K562 (cell line): ENCODE data around the gene IFITM2. TPM values are rescaled to one million over a fixed set of nuclear protein-coding genes. Genes with fewer than 3 reads are reported as not detected.

Experiments
- CBFA2T3 ChIP-seq: fragments of 450-650 bp; IDR thresholded peaks from 2 replicates; pipeline ENCODE4 v1.6.1; 2017
- CBX3 ChIP-seq, 2 experiments: IDR thresholded peaks; 1 replicate in 1 of 2; 2 replicates in 1 of 2; pipeline ENCODE4 v1.6.1; 2012; ENCODE audit warnings: inconsistent platforms in 2 of 2, low read length in 2 of 2, borderline replicate concordance in 1 of 2, control low read depth in 1 of 2
- CBX5 ChIP-seq: IDR thresholded peaks from 2 replicates; pipeline ENCODE4 v1.6.1; 2014; ENCODE audit warnings: low read depth, borderline replicate concordance
- CBX8 ChIP-seq: fragments of 200-600 bp; sonication (generic); IDR thresholded peaks from 2 replicates; pipeline ENCODE4 v1.6.1; 2012; ENCODE audit warnings: borderline replicate concordance, mixed run types, low read depth, mild to moderate bottlenecking, moderate library complexity, mixed read lengths, low read length, control low read depth, inconsistent platforms; ENCODE audit not compliant: poor library complexity, severe bottlenecking; ENCODE audit errors: extremely low read depth
- LCOR ChIP-seq: sonication (generic); formaldehyde crosslinking; IDR thresholded peaks from 2 replicates; pipeline ENCODE4 v1.8.0; 2022; ENCODE audit warnings: mild to moderate bottlenecking, missing genetic modification reagents
- MED1 ChIP-seq: sonication (generic); formaldehyde crosslinking; IDR thresholded peaks from 2 replicates; pipeline ENCODE4 v1.8.1; 2023; ENCODE audit warnings: missing genetic modification reagents, borderline replicate concordance
- MYBL2 ChIP-seq, 2 experiments: fragments of 450-650 bp in 1 of 2; sonication (generic) in 1 of 2; formaldehyde crosslinking in 1 of 2; IDR thresholded peaks; 2 replicates each; pipeline versions ENCODE4 v1.6.1 to v1.8.1; 2017 to 2022; ENCODE audit warnings: borderline replicate concordance in 1 of 2, inconsistent platforms in 1 of 2, low read depth in 1 of 2, mild to moderate bottlenecking in 1 of 2, missing genetic modification reagents in 1 of 2, moderate library complexity in 1 of 2
- MYNN ChIP-seq, 2 experiments: sonication (generic); formaldehyde crosslinking in 1 of 2; IDR thresholded peaks; 2 replicates each; pipeline versions ENCODE4 v1.5.0 to v1.6.1; 2016 to 2020; ENCODE audit warnings: antibody characterized with exemption in 1 of 2, missing genetic modification reagents in 1 of 2
- NEUROD1 ChIP-seq: fragments of 150-350 bp; IDR thresholded peaks from 2 replicates; pipeline ENCODE4 v1.6.1; 2014; ENCODE audit warnings: borderline replicate concordance, low read length, low read depth; ENCODE audit not compliant: partially characterized antibody
- PHB ChIP-seq: fragments of 250-450 bp; sonication (Bioruptor Pico); IDR thresholded peaks from 2 replicates; pipeline ENCODE4 v1.5.0; 2021
- RBFOX2 ChIP-seq: fragments of 200-400 bp; formaldehyde crosslinking; IDR thresholded peaks from 2 replicates; pipeline ENCODE4 v1.6.1; 2017; ENCODE audit warnings: low read depth, mild to moderate bottlenecking, low read length, moderate library complexity
- RCOR1 ChIP-seq, 2 experiments: IDR thresholded peaks; 2 replicates each; pipeline ENCODE4 v1.6.1; 2012; ENCODE audit warnings: low read depth in 2 of 2, low read length in 2 of 2, borderline replicate concordance in 1 of 2, improper control_type of control experiment in 1 of 2
- TAF1 ChIP-seq: IDR thresholded peaks from 2 replicates; pipeline ENCODE4 v1.6.1; 2011; ENCODE audit warnings: mild to moderate bottlenecking, low read length, moderate library complexity; ENCODE audit not compliant: insufficient read depth, control insufficient read depth, severe bottlenecking; ENCODE audit errors: extremely low read depth
- TEAD1 ChIP-seq, 2 experiments: fragments of 450-650 bp in 1 of 2; sonication (generic) in 1 of 2; formaldehyde crosslinking; IDR thresholded peaks; 2 replicates each; pipeline versions ENCODE4 v1.4.0 to v1.8.0; 2020 to 2022; ENCODE audit warnings: mild to moderate bottlenecking in 2 of 2, missing genetic modification reagents in 1 of 2
- XRCC5 ChIP-seq: fragments of 200-400 bp; formaldehyde crosslinking; IDR thresholded peaks from 2 replicates; pipeline ENCODE4 v1.6.1; 2017; ENCODE audit warnings: low read depth, mild to moderate bottlenecking, low read length
- ZNF224 ChIP-seq: sonication (generic); formaldehyde crosslinking; IDR thresholded peaks from 2 replicates; pipeline ENCODE4 v1.8.0; 2022; ENCODE audit warnings: mild to moderate bottlenecking, missing genetic modification reagents
- ZNF253 ChIP-seq: fragments of 250-450 bp; sonication (Bioruptor Pico); conservative IDR thresholded peaks from 2 replicates; pipeline ENCODE4 v1.6.1; 2021; ENCODE audit warnings: mild to moderate bottlenecking
- polyA plus RNA-seq, 8 experiments: library from polyadenylated mRNA; depleted of rRNA in 4 of 8; stranded (reverse) in 5 of 8; unstranded in 3 of 8; fragments of >200 nt; fragmentation: Nextera tagmentation in 2 of 8; fragmentation: Illumina TruSeq in 1 of 8; extraction: Ambion mirVana in 2 of 8; extraction: Trizol in 1 of 8; gene quantifications; 2 replicates each; pipeline versions ENCODE4 v1.2.1 to v1.2.3, GENCODE V29; 2011 to 2014; ENCODE audit warnings: inconsistent platforms in 1 of 8, missing spikeins in 1 of 8
- total RNA-seq, 7 experiments: library from RNA; depleted of rRNA in 6 of 7; stranded (reverse); fragments of >200 nt in 6 of 7; fragmentation: Illumina TruSeq in 2 of 7; extraction: Trizol in 2 of 7; gene quantifications; 2 replicates each; pipeline versions ENCODE4 v1.2.1 to v1.2.3, GENCODE V29; 2011 to 2021; ENCODE audit warnings: low replicate concordance in 1 of 7
- TF ChIP-seq, protein P1 (sequence below): fragments of 450-650 bp; IDR thresholded peaks from 2 replicates; pipeline ENCODE4 v1.6.1; 2016; ENCODE audit warnings: low read depth, mild to moderate bottlenecking, moderate library complexity
- TF ChIP-seq, protein P2 (sequence below): sonication (generic); formaldehyde crosslinking; IDR thresholded peaks from 2 replicates; pipeline ENCODE4 v1.8.0; 2022; ENCODE audit warnings: mild to moderate bottlenecking, missing genetic modification reagents, borderline replicate concordance
- TF ChIP-seq, protein P3 (sequence below): fragments of 450-650 bp; IDR thresholded peaks from 2 replicates; pipeline ENCODE4 v1.6.1; 2018; ENCODE audit not compliant: partially characterized antibody

IFITM2 gene
- total and polyA plus RNA-seq, 9 of the 15 experiments (the other 6 are each of a cell fraction or from before 2014, with no cell fraction given), result 52.8 to 4,872 (median 356) TPM

DNA sequence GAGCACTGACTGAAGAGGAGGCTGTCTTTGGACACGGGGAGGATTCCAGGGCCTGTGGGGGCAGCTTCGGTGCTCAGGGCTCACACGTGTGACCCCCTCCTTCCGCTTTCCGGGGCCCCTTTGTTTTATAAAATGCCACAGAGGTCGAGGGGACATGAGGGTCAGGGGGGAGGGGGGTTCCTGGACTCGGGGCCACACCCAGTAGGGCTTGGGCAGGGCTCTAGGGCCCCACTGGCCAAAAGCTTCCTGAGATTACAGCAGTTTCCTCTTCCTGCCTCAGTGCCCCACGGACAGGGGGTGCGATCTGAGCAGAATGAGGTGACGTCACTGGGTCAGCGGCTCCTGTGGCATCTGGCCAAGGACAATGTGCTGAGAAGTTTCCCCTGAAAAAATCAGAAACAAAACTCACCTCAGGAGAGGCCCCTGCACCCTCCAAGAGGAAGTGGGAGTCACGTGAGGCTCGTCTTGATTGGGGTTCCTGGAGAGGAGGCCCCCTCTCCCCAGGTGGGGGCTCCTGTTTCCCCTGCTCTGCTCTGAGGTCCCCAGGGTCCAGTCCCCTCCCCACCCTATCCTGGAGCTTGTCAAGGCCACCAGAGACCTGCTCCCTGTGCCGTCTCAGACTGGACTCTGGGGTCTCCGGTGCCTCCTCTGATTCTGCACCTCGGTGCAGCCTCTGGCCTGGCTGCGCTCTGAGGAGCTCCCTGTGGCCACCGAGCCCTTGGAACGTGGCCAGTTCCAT is 19.4 kb downstream of the IFITM2 start (continued):
- no peak for TF ChIP-seq ZNF224
- peak; percentile 25 for TF ChIP-seq TAF1
- TF ChIP-seq, protein P1, sequence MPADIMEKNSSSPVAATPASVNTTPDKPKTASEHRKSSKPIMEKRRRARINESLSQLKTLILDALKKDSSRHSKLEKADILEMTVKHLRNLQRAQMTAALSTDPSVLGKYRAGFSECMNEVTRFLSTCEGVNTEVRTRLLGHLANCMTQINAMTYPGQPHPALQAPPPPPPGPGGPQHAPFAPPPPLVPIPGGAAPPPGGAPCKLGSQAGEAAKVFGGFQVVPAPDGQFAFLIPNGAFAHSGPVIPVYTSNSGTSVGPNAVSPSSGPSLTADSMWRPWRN, result no peak; the same call in 1 of the 2 replicates
- TF ChIP-seq CBX5, result no peak
- TF ChIP-seq CBX8, result no peak
- TF ChIP-seq, protein P2, sequence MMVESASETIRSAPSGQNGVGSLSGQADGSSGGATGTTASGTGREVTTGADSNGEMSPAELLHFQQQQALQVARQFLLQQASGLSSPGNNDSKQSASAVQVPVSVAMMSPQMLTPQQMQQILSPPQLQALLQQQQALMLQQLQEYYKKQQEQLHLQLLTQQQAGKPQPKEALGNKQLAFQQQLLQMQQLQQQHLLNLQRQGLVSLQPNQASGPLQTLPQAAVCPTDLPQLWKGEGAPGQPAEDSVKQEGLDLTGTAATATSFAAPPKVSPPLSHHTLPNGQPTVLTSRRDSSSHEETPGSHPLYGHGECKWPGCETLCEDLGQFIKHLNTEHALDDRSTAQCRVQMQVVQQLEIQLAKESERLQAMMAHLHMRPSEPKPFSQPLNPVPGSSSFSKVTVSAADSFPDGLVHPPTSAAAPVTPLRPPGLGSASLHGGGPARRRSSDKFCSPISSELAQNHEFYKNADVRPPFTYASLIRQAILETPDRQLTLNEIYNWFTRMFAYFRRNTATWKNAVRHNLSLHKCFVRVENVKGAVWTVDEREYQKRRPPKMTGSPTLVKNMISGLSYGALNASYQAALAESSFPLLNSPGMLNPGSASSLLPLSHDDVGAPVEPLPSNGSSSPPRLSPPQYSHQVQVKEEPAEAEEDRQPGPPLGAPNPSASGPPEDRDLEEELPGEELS (CRISPR knock-in tag), result no peak
- no peak for TF ChIP-seq MYBL2 (IDR thresholded peaks at IDR 0.05; ENCODE audit: low read depth)
- TF ChIP-seq MYBL2 (CRISPR knock-in tag; IDR thresholded peaks at IDR 0.05; ENCODE audit: borderline replicate concordance), result no peak
- no peak for TF ChIP-seq LCOR (CRISPR knock-in tag)
- no peak for TF ChIP-seq MED1 (CRISPR knock-in tag)
- peak; percentile 56; the same call in 1 of the 2 replicates for TF ChIP-seq RBFOX2
- peak; percentile 22 to 34; a peak in 1 of 4 replicates for TF ChIP-seq RCOR1 (IDR thresholded peaks at IDR 0.05; ENCODE audit: borderline replicate concordance in 1 of 2, low read depth in 2 of 2, low read length in 2 of 2)
- no peak for TF ChIP-seq CBX3 (IDR thresholded peaks at IDR 0.05; ENCODE audit: borderline replicate concordance in 1 of 2, low read length in 2 of 2)
- 0 out of 2 replicates have a peak, but pooled peaks have one; percentile 17 for TF ChIP-seq CBFA2T3
- TF ChIP-seq NEUROD1, result no peak
- TF ChIP-seq, protein P3, sequence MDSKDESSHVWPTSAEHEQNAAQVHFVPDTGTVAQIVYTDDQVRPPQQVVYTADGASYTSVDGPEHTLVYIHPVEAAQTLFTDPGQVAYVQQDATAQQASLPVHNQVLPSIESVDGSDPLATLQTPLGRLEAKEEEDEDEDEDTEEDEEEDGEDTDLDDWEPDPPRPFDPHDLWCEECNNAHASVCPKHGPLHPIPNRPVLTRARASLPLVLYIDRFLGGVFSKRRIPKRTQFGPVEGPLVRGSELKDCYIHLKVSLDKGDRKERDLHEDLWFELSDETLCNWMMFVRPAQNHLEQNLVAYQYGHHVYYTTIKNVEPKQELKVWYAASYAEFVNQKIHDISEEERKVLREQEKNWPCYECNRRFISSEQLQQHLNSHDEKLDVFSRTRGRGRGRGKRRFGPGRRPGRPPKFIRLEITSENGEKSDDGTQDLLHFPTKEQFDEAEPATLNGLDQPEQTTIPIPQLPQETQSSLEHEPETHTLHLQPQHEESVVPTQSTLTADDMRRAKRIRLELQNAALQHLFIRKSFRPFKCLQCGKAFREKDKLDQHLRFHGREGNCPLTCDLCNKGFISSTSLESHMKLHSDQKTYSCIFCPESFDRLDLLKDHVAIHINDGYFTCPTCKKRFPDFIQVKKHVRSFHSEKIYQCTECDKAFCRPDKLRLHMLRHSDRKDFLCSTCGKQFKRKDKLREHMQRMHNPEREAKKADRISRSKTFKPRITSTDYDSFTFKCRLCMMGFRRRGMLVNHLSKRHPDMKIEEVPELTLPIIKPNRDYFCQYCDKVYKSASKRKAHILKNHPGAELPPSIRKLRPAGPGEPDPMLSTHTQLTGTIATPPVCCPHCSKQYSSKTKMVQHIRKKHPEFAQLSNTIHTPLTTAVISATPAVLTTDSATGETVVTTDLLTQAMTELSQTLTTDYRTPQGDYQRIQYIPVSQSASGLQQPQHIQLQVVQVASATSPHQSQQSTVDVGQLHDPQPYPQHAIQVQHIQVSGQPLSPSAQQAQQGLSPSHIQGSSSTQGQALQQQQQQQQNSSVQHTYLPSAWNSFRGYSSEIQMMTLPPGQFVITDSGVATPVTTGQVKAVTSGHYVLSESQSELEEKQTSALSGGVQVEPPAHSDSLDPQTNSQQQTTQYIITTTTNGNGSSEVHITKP, result no peak
- TF ChIP-seq ZNF253 (CRISPR knock-in tag), result no peak
- TF ChIP-seq MYNN (IDR thresholded peaks at IDR 0.05), result no peak
- TF ChIP-seq MYNN (CRISPR knock-in tag; IDR thresholded peaks at IDR 0.05), result no peak
- peak in 1 of 2 experiments; percentile 28; a peak in 1 of 4 replicates for TF ChIP-seq TEAD1 (CRISPR knock-in tag; IDR thresholded peaks at IDR 0.05)
- TF ChIP-seq PHB (CRISPR knock-in tag), result no peak
- no peak for TF ChIP-seq XRCC5
